Measurements from ENCODE around the gene SIDT1. TPM values are rescaled to one million over a fixed set of nuclear protein-coding genes. Genes with fewer than 3 reads are reported as not detected.
A peak's percentile ranks its signal among the peaks of the same experiment; 100 is the strongest.

Gene SIDT1
- polyA plus RNA-seq, 6 donors from 2014 or later: 34.9 to 116 (median 54.8) TPM

DNA sequence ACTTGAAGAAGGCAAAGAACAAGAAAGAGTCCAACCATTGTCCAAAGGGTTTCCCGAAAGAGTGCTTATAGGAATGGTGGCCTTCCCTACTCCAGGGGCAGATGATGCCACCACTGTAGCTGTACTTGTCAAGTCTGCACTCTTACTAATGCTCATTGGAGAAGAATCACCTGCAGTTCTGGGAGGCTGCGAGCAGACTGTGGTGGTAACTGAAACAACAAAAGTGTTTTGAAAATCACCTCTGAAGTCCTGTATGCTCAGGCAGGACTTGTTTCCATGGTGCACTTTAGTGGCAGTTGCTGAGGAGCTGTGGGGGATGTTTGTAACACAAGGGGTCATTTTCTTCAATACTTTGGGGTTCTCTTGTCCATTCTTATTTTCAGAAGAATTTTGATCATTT is 128.1 kb downstream of the SIDT1 start:
- no peaks in the 10 kb centered on the region for H3K27me3 Mint-ChIP-seq
- peaks cover 0 to 35% (median 12%) of the 10 kb centered on the region in 7 donors for H3K9me3 Mint-ChIP-seq
- H3K4me3 Mint-ChIP-seq: peak overlapping the region; percentile 41 to 83 (median 73)
- DNase-seq: no peak
- ATAC-seq (ENCODE audit: low read depth in 2 of 2): no peak
- H3K27ac Mint-ChIP-seq: peak overlapping the region; percentile 22 to 99 (median 93)
- peaks cover 58 to 62% of the 10 kb centered on the region in 2 donors for H3K36me3 Mint-ChIP-seq
- H3K4me1 Mint-ChIP-seq: peaks cover 81 to 92% (median 90%) of the 10 kb centered on the region in 3 donors

- H3K4me3 Mint-ChIP-seq: peak overlapping the region; percentile 41 to 83 (median 73)
- H3K27me3 Mint-ChIP-seq: no peaks in the 10 kb centered on the region
- peak; percentile 68 for DNase-seq
- peaks cover 77 to 91% (median 86%) of the 10 kb centered on the region in 3 donors for H3K4me1 Mint-ChIP-seq
- peaks cover 54 to 57% of the 10 kb centered on the region in 2 donors for H3K36me3 Mint-ChIP-seq
- peak overlapping the region; percentile 41 to 99 (median 93) for H3K27ac Mint-ChIP-seq
- ATAC-seq (ENCODE audit: low read depth in 2 of 2): peak; percentile 50 to 58
- peaks cover 0 to 31% (median 8%) of the 10 kb centered on the region in 7 donors for H3K9me3 Mint-ChIP-seq
Observed at GRCh38 chr3:113660896-113661295, 128.5 kb downstream of the SIDT1 start.

- Mint-ChIP-seq H3K36me3 (peaks cover 39 to 41% of the 10 kb centered on the region in 2 donors), H3K4me1 (peaks cover 65 to 88% (median 72%) of the 10 kb centered on the region in 3 donors), H3K27ac (peak overlapping the region; percentile 77 to 95 (median 91)), H3K27me3 (no peaks in the 10 kb centered on the region), H3K4me3 (peak overlapping the region in 4 of 8 donors; percentile 15 to 72 (median 55)), H3K9me3 (peaks cover 0 to 17% (median 6%) of the 10 kb centered on the region in 7 donors)
- ATAC-seq (ENCODE audit: low read depth in 2 of 2) (no peak), DNase-seq (no peak)
Observed at GRCh38 chr3:113662824-113663223, 130.5 kb downstream of the SIDT1 start.

GRCh38 chr3:113663324-113663750 is 131.0 kb downstream of the SIDT1 start:
- peak overlapping the region in 5 of 8 donors; percentile 4 to 62 (median 48) for H3K4me3 Mint-ChIP-seq
- H3K27ac Mint-ChIP-seq: peak overlapping the region; percentile 77 to 95 (median 91)
- H3K9me3 Mint-ChIP-seq: peaks cover 0 to 17% (median 6%) of the 10 kb centered on the region in 7 donors
- H3K4me1 Mint-ChIP-seq: peaks cover 65 to 88% (median 72%) of the 10 kb centered on the region in 3 donors
- H3K27me3 Mint-ChIP-seq: no peaks in the 10 kb centered on the region
- ATAC-seq (ENCODE audit: low read depth in 2 of 2) (no peak), DNase-seq (no peak)
- peaks cover 39 to 41% of the 10 kb centered on the region in 2 donors for H3K36me3 Mint-ChIP-seq

GRCh38 chr3:113663761-113664160 is 131.4 kb downstream of the SIDT1 start:
- Mint-ChIP-seq H3K4me1 (peaks cover 65 to 88% (median 72%) of the 10 kb centered on the region in 3 donors), H3K27me3 (no peaks in the 10 kb centered on the region), H3K9me3 (peaks cover 0 to 17% (median 6%) of the 10 kb centered on the region in 7 donors), H3K27ac (peak overlapping the region in 5 of 6 donors; percentile 32 to 95 (median 88)), H3K36me3 (peaks cover 41 to 42% of the 10 kb centered on the region in 2 donors), H3K4me3 (peak overlapping the region in 3 of 8 donors; percentile 4 to 59 (median 33))
- ATAC-seq (ENCODE audit: low read depth in 2 of 2) (no peak), DNase-seq (no peak)

DNA sequence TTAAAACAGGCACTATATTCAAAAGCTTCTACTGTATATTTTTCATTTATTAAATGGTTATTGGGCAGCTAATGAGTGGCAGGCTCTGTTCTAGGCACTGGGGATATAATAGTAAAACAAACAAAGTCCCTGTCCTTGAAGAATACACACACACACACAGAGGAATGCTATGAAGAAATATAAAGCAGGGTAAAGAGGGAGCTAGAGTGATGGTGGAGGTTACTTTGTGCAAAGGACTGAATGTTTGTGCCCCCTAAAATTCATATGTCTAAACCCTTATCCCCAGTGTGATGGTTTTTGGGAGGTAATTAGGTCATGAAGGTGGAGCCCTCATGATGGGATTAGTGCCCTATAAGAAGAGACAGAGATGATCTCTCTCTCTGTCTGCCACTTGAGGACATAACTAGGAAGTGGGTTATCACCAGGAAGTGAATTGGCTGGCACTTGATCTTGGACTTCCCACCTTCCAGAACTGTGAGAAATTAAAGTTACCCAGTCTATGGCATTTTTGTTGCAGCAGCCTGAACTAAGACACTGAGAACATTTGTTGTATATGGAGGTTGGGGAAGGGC is 132.3 kb downstream of the SIDT1 start:
- Mint-ChIP-seq H3K27ac (peak overlapping the region in 5 of 6 donors; percentile 24 to 99 (median 88)), H3K4me3 (peak overlapping the region in 3 of 8 donors; percentile 39 to 72 (median 39)), H3K9me3 (peaks cover 0 to 12% (median 2%) of the 10 kb centered on the region in 7 donors), H3K4me1 (peaks cover 61 to 88% (median 72%) of the 10 kb centered on the region in 3 donors), H3K36me3 (peaks cover 43 to 44% of the 10 kb centered on the region in 2 donors), H3K27me3 (no peaks in the 10 kb centered on the region)
- DNase-seq (no peak), ATAC-seq (ENCODE audit: low read depth in 2 of 2) (no peak)

GRCh38 chr3:113668015-113668414 is 135.7 kb downstream of the SIDT1 start:
- Mint-ChIP-seq H3K4me1 (peaks cover 43 to 83% (median 60%) of the 10 kb centered on the region in 3 donors), H3K9me3 (peaks cover 0 to 1% (median 0%) of the 10 kb centered on the region in 7 donors), H3K4me3 (peak overlapping the region; percentile 1 to 88 (median 80)), H3K27ac (peak overlapping the region; percentile 83 to 97 (median 93)), H3K36me3 (peaks cover 29 to 44% of the 10 kb centered on the region in 2 donors), H3K27me3 (no peaks in the 10 kb centered on the region)
- ATAC-seq (ENCODE audit: low read depth in 2 of 2) (peak; percentile 66 to 68), DNase-seq (no peak)

GRCh38 chr3:113673593-113673992 is 141.2 kb downstream of the SIDT1 start:
- ATAC-seq (ENCODE audit: low read depth in 2 of 2) (peak in 1 of 2 donors; percentile 29), DNase-seq (no peak)
- H3K4me1 Mint-ChIP-seq: peaks cover 34 to 81% (median 56%) of the 10 kb centered on the region in 3 donors
- H3K27ac Mint-ChIP-seq: peak overlapping the region; percentile 10 to 75 (median 34)
- no peak overlapping the region for H3K4me3 Mint-ChIP-seq
- H3K27me3 Mint-ChIP-seq: no peaks in the 10 kb centered on the region
- peaks cover 36 to 49% of the 10 kb centered on the region in 2 donors for H3K36me3 Mint-ChIP-seq
- H3K9me3 Mint-ChIP-seq: peaks cover 0 to 14% (median 5%) of the 10 kb centered on the region in 7 donors

GRCh38 chr3:113676261-113676660 is 143.9 kb downstream of the SIDT1 start:
- ATAC-seq (ENCODE audit: low read depth in 2 of 2) (peak; percentile 93 to 96), DNase-seq (peak; percentile 33)
- Mint-ChIP-seq H3K9me3 (peaks cover 0 to 14% (median 6%) of the 10 kb centered on the region in 7 donors), H3K36me3 (peaks cover 25 to 42% of the 10 kb centered on the region in 2 donors), H3K4me1 (peaks cover 25 to 62% (median 41%) of the 10 kb centered on the region in 3 donors), H3K27ac (peak overlapping the region; percentile 80 to 95 (median 88)), H3K27me3 (no peaks in the 10 kb centered on the region), H3K4me3 (peak overlapping the region in 2 of 8 donors; percentile 38 to 40)

DNA sequence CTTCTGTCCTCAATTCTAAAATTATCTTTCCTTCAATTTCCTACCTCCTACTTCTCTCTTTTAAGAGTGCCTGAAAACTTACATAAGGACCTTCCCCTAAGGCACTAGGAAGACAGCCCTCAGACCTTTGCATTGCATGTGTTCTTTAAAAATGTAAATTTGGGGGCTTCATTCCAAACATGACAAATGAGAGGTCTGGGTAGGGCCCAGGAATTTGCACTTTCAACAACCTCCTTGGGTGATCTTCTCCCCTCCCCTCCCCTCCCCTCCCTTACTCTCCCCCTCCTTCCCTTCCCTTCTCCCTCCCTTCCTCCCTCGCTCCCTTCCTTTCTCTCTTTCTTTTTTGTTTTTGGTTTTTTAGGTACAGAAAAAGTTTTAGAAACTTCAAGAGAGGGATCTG is 145.4 kb downstream of the SIDT1 start:
- Mint-ChIP-seq H3K27ac (peak overlapping the region; percentile 7 to 96 (median 79)), H3K4me1 (peaks cover 26 to 52% (median 39%) of the 10 kb centered on the region in 3 donors), H3K4me3 (peak overlapping the region in 2 of 8 donors; percentile 5 to 47), H3K9me3 (peaks cover 0 to 14% (median 6%) of the 10 kb centered on the region in 7 donors), H3K36me3 (peaks cover 25 to 35% of the 10 kb centered on the region in 2 donors), H3K27me3 (no peaks in the 10 kb centered on the region)
- no peak for DNase-seq
- ATAC-seq (ENCODE audit: low read depth in 2 of 2): no peak

- peaks cover 26 to 33% of the 10 kb centered on the region in 2 donors for H3K36me3 Mint-ChIP-seq
- peaks cover 28 to 49% (median 44%) of the 10 kb centered on the region in 3 donors for H3K4me1 Mint-ChIP-seq
- ATAC-seq (ENCODE audit: low read depth in 2 of 2) (no peak), DNase-seq (no peak)
- H3K9me3 Mint-ChIP-seq: peaks cover 0 to 17% (median 7%) of the 10 kb centered on the region in 7 donors
- H3K4me3 Mint-ChIP-seq: peak overlapping the region in 2 of 8 donors; percentile 45 to 55
- no peaks in the 10 kb centered on the region for H3K27me3 Mint-ChIP-seq
- H3K27ac Mint-ChIP-seq: peak overlapping the region in 2 of 6 donors; percentile 44 to 92
Observed at GRCh38 chr3:113678773-113679172, 146.4 kb downstream of the SIDT1 start.
